ENCODE results near the gene TSHZ1.
A peak's percentile ranks its signal among the peaks of the same experiment; 100 is the strongest.

Gene TSHZ1

GRCh38 chr18:75264926-75265597 lies 54.5 kb downstream of the TSHZ1 start:
- no peak for DNase-seq
- Mint-ChIP-seq H3K4me3 (no peak overlapping the region), H3K36me3 (peaks cover 0 to 2% of the 10 kb centered on the region in 2 donors), H3K27ac (no peak overlapping the region), H3K27me3 (no peaks in the 10 kb centered on the region), H3K4me1 (peaks cover 19 to 48% of the 10 kb centered on the region in 2 donors), H3K9me3 (no peaks in the 10 kb centered on the region)
- ATAC-seq (replicated peaks), result no peak

- Mint-ChIP-seq H3K4me3 (no peak overlapping the region), H3K9me3 (no peaks in the 10 kb centered on the region), H3K36me3 (peaks cover 0 to 2% of the 10 kb centered on the region in 2 donors), H3K27ac (no peak overlapping the region), H3K4me1 (peaks cover 19 to 45% of the 10 kb centered on the region in 2 donors), H3K27me3 (no peaks in the 10 kb centered on the region)
- DNase-seq (no peak), ATAC-seq (replicated peaks) (no peak)
Measured at GRCh38 chr18:75265872-75266271, 55.3 kb downstream of the TSHZ1 start.

GRCh38 chr18:75267643-75268363 lies 57.2 kb downstream of the TSHZ1 start:
- Mint-ChIP-seq H3K27ac (no peak overlapping the region), H3K4me1 (peaks cover 15 to 33% of the 10 kb centered on the region in 2 donors), H3K9me3 (no peaks in the 10 kb centered on the region), H3K36me3 (peaks cover 0 to 5% of the 10 kb centered on the region in 2 donors), H3K4me3 (peak overlapping the region; percentile 44 to 57), H3K27me3 (no peaks in the 10 kb centered on the region)
- peak; percentile 23 for DNase-seq
- peak; percentile 98 for ATAC-seq (replicated peaks)

- Mint-ChIP-seq H3K36me3 (peaks cover 0 to 7% of the 10 kb centered on the region in 2 donors), H3K27me3 (no peaks in the 10 kb centered on the region), H3K4me3 (no peak overlapping the region), H3K4me1 (peaks cover 15 to 33% of the 10 kb centered on the region in 2 donors), H3K27ac (no peak overlapping the region), H3K9me3 (no peaks in the 10 kb centered on the region)
- DNase-seq, result no peak
- ATAC-seq (replicated peaks), result no peak
Measured at GRCh38 chr18:75268364-75268646, 57.7 kb downstream of the TSHZ1 start.

GRCh38 chr18:75269124-75269680 lies 58.6 kb downstream of the TSHZ1 start:
- no peaks in the 10 kb centered on the region for H3K27me3 Mint-ChIP-seq

GRCh38 chr18:75269696-75270095 lies 59.1 kb downstream of the TSHZ1 start:
- H3K4me1 Mint-ChIP-seq, result peaks cover 15 to 33% of the 10 kb centered on the region in 2 donors
- no peaks in the 10 kb centered on the region for H3K9me3 Mint-ChIP-seq
- H3K4me3 Mint-ChIP-seq, result no peak overlapping the region
- no peaks in the 10 kb centered on the region for H3K27me3 Mint-ChIP-seq
- no peak overlapping the region for H3K27ac Mint-ChIP-seq
- DNase-seq (no peak), ATAC-seq (replicated peaks) (no peak)
- peaks cover 0 to 7% of the 10 kb centered on the region in 2 donors for H3K36me3 Mint-ChIP-seq

More at GRCh38 chr18:75269124-75269680, 58.6 kb downstream of the TSHZ1 start:
- Mint-ChIP-seq H3K4me1 (peaks cover 15 to 33% of the 10 kb centered on the region in 2 donors), H3K4me3 (no peak overlapping the region), H3K9me3 (no peaks in the 10 kb centered on the region), H3K27ac (peak overlapping the region; percentile 38), H3K36me3 (peaks cover 0 to 7% of the 10 kb centered on the region in 2 donors)
- DNase-seq, result no peak
- no peak for ATAC-seq (replicated peaks)

GRCh38 chr18:75271952-75272351 lies 61.4 kb downstream of the TSHZ1 start:
- no peaks in the 10 kb centered on the region for H3K9me3 Mint-ChIP-seq
- ATAC-seq (replicated peaks) (no peak), DNase-seq (no peak)
- no peaks in the 10 kb centered on the region for H3K27me3 Mint-ChIP-seq
- H3K27ac Mint-ChIP-seq, result no peak overlapping the region
- no peak overlapping the region for H3K4me3 Mint-ChIP-seq
- peaks cover 0 to 7% of the 10 kb centered on the region in 2 donors for H3K36me3 Mint-ChIP-seq
- peaks cover 19 to 30% of the 10 kb centered on the region in 2 donors for H3K4me1 Mint-ChIP-seq

GRCh38 chr18:75273817-75274216 lies 63.2 kb downstream of the TSHZ1 start:
- no peaks in the 10 kb centered on the region for H3K27me3 Mint-ChIP-seq
- no peak overlapping the region for H3K27ac Mint-ChIP-seq
- peaks cover 13 to 18% of the 10 kb centered on the region in 2 donors for H3K4me1 Mint-ChIP-seq
- DNase-seq, result no peak
- peaks cover 0 to 7% of the 10 kb centered on the region in 2 donors for H3K36me3 Mint-ChIP-seq
- no peaks in the 10 kb centered on the region for H3K9me3 Mint-ChIP-seq
- no peak overlapping the region for H3K4me3 Mint-ChIP-seq
- ATAC-seq (replicated peaks), result no peak

GRCh38 chr18:75275226-75275625 lies 64.6 kb downstream of the TSHZ1 start:
- H3K4me3 Mint-ChIP-seq, result no peak overlapping the region
- peaks cover 11 to 14% of the 10 kb centered on the region in 2 donors for H3K4me1 Mint-ChIP-seq
- H3K27me3 Mint-ChIP-seq, result no peaks in the 10 kb centered on the region
- no peak for ATAC-seq (replicated peaks)
- peaks cover 0 to 7% of the 10 kb centered on the region in 2 donors for H3K36me3 Mint-ChIP-seq
- no peak overlapping the region for H3K27ac Mint-ChIP-seq
- DNase-seq, result no peak
- no peaks in the 10 kb centered on the region for H3K9me3 Mint-ChIP-seq

- H3K4me1 Mint-ChIP-seq, result peaks cover 14 to 22% of the 10 kb centered on the region in 2 donors
- no peak for ATAC-seq (replicated peaks)
Measured at GRCh38 chr18:75276818-75277609, 66.4 kb downstream of the TSHZ1 start.

GRCh38 chr18:75277610-75277928 lies 67.0 kb downstream of the TSHZ1 start:
- ATAC-seq (replicated peaks), result no peak
- H3K36me3 Mint-ChIP-seq, result peaks cover 0 to 8% of the 10 kb centered on the region in 2 donors
- no peaks in the 10 kb centered on the region for H3K9me3 Mint-ChIP-seq
- peaks cover 14 to 22% of the 10 kb centered on the region in 2 donors for H3K4me1 Mint-ChIP-seq
- H3K4me3 Mint-ChIP-seq, result no peak overlapping the region
- DNase-seq, result no peak
- H3K27ac Mint-ChIP-seq, result no peak overlapping the region
- H3K27me3 Mint-ChIP-seq, result no peaks in the 10 kb centered on the region

More at GRCh38 chr18:75276818-75277609, 66.4 kb downstream of the TSHZ1 start:
- no peak overlapping the region for H3K27ac Mint-ChIP-seq
- no peaks in the 10 kb centered on the region for H3K9me3 Mint-ChIP-seq
- H3K4me3 Mint-ChIP-seq, result no peak overlapping the region
- no peaks in the 10 kb centered on the region for H3K27me3 Mint-ChIP-seq
- peaks cover 0 to 4% of the 10 kb centered on the region in 2 donors for H3K36me3 Mint-ChIP-seq
- no peak for DNase-seq

GRCh38 chr18:75279381-75279780 lies 68.8 kb downstream of the TSHZ1 start:
- DNase-seq (no peak), ATAC-seq (replicated peaks) (no peak)
- Mint-ChIP-seq H3K4me1 (peaks cover 14 to 22% of the 10 kb centered on the region in 2 donors), H3K4me3 (no peak overlapping the region), H3K9me3 (peaks cover 0 to 2% of the 10 kb centered on the region in 2 donors), H3K27me3 (no peaks in the 10 kb centered on the region), H3K36me3 (peaks cover 2 to 12% of the 10 kb centered on the region in 2 donors), H3K27ac (no peak overlapping the region)

GRCh38 chr18:75280427-75281280 lies 70.1 kb downstream of the TSHZ1 start:
- Mint-ChIP-seq H3K4me1 (peaks cover 12 to 22% of the 10 kb centered on the region in 2 donors), H3K27ac (no peak overlapping the region), H3K36me3 (peaks cover 14 to 23% of the 10 kb centered on the region in 2 donors), H3K27me3 (no peaks in the 10 kb centered on the region), H3K9me3 (peaks cover 0 to 4% of the 10 kb centered on the region in 2 donors), H3K4me3 (no peak overlapping the region)
- ATAC-seq (replicated peaks) (no peak), DNase-seq (no peak)
